Measurements from ENCODE around the gene ERCC5.

The ERCC5 gene

DNA sequence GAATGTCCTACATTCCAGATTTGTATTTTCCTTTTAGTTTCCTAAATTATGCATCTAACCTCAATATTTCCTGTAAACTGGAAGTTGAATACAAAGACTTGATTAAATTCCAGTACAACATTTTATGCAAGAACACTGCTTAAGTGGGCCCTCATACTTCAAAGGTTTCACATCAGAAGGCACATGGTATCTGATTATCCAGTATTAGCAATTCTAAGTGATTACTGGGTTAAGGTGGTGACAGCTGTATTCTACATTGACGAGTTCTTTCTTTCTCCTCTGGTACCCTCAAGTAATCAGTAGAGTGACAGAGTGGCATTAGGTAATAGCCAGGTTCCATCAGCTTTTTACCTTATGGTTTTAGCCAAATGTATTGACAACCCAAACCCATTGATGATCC lies 28.6 kb upstream of the ERCC5 start:
- DNase-seq (ENCODE audit: low read depth in 2 of 2), result no peak
- TF ChIP-seq, protein P1, sequence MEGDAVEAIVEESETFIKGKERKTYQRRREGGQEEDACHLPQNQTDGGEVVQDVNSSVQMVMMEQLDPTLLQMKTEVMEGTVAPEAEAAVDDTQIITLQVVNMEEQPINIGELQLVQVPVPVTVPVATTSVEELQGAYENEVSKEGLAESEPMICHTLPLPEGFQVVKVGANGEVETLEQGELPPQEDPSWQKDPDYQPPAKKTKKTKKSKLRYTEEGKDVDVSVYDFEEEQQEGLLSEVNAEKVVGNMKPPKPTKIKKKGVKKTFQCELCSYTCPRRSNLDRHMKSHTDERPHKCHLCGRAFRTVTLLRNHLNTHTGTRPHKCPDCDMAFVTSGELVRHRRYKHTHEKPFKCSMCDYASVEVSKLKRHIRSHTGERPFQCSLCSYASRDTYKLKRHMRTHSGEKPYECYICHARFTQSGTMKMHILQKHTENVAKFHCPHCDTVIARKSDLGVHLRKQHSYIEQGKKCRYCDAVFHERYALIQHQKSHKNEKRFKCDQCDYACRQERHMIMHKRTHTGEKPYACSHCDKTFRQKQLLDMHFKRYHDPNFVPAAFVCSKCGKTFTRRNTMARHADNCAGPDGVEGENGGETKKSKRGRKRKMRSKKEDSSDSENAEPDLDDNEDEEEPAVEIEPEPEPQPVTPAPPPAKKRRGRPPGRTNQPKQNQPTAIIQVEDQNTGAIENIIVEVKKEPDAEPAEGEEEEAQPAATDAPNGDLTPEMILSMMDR (IDR thresholded peaks at IDR 0.05; ENCODE audit: low read depth, low read length), result no peak
- no peak overlapping the region for H3K4me3 ChIP-seq (replicated peaks in 1 of 2; ENCODE audit: low read depth in 2 of 2, low read length in 2 of 2)

DNA sequence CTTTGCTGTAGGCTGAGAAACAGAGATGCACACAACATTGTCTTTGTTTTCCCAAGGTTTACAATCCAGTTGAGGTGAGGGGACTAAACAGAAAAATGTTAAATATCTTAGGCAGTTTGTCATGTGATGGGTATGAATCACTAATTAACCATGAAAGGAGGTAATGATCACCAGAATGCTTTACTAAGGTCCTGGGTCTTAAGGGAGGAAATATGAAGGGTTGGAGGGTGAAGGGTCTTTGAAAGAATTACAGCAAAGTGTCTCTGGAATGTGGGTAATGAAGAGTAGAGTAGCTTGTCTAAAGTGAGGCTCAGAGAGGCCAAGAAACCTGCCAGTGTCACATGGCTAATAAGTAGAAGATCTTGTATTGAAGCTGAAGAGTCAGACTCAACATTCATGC lies 27.9 kb upstream of the ERCC5 start:
- TF ChIP-seq, protein P1 (IDR thresholded peaks at IDR 0.05; ENCODE audit: low read depth, low read length), result no peak
- H3K4me3 ChIP-seq (replicated peaks in 1 of 2; ENCODE audit: low read depth in 2 of 2, low read length in 2 of 2), result no peak overlapping the region
- DNase-seq (ENCODE audit: low read depth in 2 of 2), result no peak

DNA sequence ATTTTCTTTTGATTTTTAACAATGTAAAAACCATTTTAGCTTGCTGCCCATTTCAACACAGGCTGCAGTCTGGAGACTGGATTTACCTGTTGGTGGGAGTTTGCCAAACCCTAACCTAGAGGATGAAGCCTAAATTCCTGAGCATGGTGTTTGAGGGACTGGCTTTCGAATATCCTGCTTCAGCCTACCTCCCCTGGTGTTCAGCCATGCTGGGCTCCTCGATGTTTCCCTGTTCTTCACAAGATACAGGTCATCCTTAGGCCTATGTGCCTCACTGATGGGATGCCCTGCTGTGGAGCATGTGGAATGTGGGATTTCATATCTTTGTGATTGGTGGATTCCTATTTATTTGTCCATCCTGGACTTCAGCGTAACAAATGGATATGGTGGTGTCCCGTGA lies 20.4 kb upstream of the ERCC5 start:
- H3K4me3 ChIP-seq (replicated peaks in 1 of 2; ENCODE audit: low read depth in 2 of 2, low read length in 2 of 2), result no peak overlapping the region
- TF ChIP-seq, protein P1 (IDR thresholded peaks at IDR 0.05; ENCODE audit: low read depth, low read length), result no peak
- DNase-seq (ENCODE audit: low read depth in 2 of 2), result no peak

DNA sequence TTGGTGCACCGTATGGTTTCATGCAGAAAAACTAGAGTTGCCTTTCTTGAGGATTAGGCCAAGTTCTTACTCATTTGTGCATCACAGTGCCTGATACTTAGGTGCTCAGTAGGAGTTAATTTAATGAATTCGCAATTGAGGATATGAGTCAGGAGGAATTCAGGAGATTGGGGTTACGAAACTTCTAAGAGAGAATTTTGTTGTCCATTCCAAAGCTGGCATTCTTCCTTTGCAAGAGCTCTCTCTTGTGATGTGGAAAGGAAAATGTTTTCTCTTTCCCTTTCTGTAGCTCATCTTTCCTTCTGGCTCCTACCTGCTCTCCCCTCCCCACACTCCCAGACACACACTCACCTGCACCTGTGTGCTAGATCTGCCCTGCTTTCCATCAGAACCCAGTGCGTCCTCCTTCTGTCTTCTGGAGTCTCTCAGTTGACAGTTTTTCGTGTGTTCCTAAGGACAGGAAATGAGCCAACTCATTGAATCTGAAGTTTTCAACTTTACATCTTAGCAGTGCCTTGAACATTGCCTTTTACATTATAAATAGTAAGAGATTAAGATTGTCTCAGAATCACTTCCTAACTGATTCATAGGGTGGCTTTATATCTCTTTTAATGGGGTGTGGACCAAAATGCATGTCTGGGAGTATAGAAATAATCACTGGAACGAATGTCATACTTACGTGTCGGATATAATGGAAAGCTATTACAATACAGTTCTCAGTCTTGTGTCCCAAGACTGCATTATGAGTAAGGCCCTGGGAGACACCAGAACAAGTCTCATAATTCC lies 19.7 kb upstream of the ERCC5 start:
- peak; percentile 95 to 96 for DNase-seq (ENCODE audit: low read depth in 2 of 2)
- H3K4me3 ChIP-seq (replicated peaks in 1 of 2; ENCODE audit: low read depth in 2 of 2, low read length in 2 of 2), result peak overlapping the region; percentile 28 to 51
- TF ChIP-seq, protein P1 (IDR thresholded peaks at IDR 0.05; ENCODE audit: low read depth, low read length), result no peak

DNA sequence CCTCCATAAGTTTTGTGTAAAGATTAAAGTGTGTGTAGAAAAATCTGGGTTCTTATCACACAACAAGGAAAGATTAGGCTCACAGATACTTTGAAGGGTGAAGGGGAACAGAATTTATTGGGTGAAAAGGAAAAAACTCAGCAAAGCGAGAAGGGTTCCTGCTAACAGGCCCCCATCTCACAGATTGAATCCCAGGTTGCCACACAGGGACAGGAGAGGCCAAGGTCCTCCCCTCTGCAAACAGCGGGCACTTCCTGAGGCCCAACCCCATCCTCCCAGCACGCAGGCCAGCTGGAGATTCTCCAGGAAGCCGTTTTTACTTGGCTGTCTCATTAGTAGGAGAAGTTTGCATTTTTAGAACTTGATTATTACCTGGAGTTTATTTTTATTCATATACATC lies 15.2 kb upstream of the ERCC5 start:
- peak; percentile 41 to 72 for DNase-seq (ENCODE audit: low read depth in 2 of 2)
- TF ChIP-seq, protein P1 (IDR thresholded peaks at IDR 0.05; ENCODE audit: low read depth, low read length), result no peak
- H3K4me3 ChIP-seq (replicated peaks in 1 of 2; ENCODE audit: low read depth in 2 of 2, low read length in 2 of 2), result no peak overlapping the region

DNA sequence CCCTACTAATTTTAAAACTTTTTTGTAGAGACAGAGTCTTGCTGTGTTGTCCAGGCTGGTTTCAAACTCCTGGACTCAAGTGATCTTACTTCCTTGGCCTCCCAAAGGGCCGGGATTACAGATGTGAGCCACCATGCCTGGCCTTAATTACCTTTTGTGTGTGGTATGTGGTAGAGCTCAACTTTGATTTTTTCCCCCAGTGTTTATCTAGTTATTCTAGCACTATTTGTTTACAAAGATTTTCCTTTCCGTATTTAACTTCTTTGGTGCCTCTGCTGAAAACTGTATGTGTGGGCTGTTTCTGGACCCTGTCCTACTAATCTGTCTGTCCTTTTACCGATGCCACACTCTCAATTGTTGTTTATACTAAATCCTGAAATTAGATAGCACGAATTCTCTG lies 9.4 kb upstream of the ERCC5 start:
- no peak overlapping the region for H3K4me3 ChIP-seq (replicated peaks in 1 of 2; ENCODE audit: low read depth in 2 of 2, low read length in 2 of 2)
- no peak for DNase-seq (ENCODE audit: low read depth in 2 of 2)
- TF ChIP-seq, protein P1 (IDR thresholded peaks at IDR 0.05; ENCODE audit: low read depth, low read length), result no peak

DNA sequence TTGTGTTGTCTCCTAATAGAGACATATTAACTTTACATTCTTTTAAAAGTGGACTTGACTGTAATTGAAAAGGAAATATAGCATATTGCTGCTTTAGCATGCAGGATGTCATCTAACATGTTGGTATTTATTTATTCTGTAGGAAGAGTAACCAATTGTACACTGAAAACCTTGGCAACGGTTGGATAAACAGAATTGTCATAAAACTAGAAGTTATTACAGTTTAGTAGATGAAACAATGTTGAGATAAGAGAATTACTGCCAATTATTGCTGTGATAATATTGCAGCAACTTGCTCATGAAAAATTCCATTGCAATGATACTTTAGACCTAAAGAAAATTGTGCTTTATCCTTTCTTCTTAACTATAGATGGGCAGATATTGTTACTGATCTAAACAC lies 7.6 kb upstream of the ERCC5 start:
- DNase-seq (ENCODE audit: low read depth in 2 of 2), result no peak
- TF ChIP-seq, protein P1 (IDR thresholded peaks at IDR 0.05; ENCODE audit: low read depth, low read length), result no peak

More for the DNA sequence above, 7.6 kb upstream of the ERCC5 start:
- H3K4me3 ChIP-seq (replicated peaks in 1 of 2; ENCODE audit: low read depth in 2 of 2, low read length in 2 of 2), result no peak overlapping the region

Data from cardiac fibroblast (primary cell).